HUDEP-2 (cell line): Measurements from ENCODE around the gene PTPRC.

ENCODE experiments used
- DNase-seq, 76 experiments: peaks; one replicate each; lab custom pipeline; 2025; ENCODE audit not compliant: unreplicated experiment in 76 of 76; lab: John Stamatoyannopoulos, UW

PTPRC gene

GRCh38 chr1:198620951-198621824, 17.7 kb upstream of the PTPRC start:
- no peak for DNase-seq

- no peak for DNase-seq
Measured at GRCh38 chr1:198622001-198622400, 16.8 kb upstream of the PTPRC start.

GRCh38 chr1:198623752-198624647, 14.8 kb upstream of the PTPRC start:
- no peak for DNase-seq

GRCh38 chr1:198624648-198624980, 14.2 kb upstream of the PTPRC start:
- DNase-seq = no peak

- no peak for DNase-seq
Measured at GRCh38 chr1:198627436-198628066, 11.3 kb upstream of the PTPRC start.

GRCh38 chr1:198628067-198628455, 10.8 kb upstream of the PTPRC start:
- DNase-seq = no peak

GRCh38 chr1:198629610-198630009, 9.2 kb upstream of the PTPRC start:
- no peak for DNase-seq

- no peak for DNase-seq
Measured at GRCh38 chr1:198630863-198631262, 8.0 kb upstream of the PTPRC start.

GRCh38 chr1:198631292-198631691, 7.5 kb upstream of the PTPRC start:
- no peak for DNase-seq

GRCh38 chr1:198632007-198632406, 6.8 kb upstream of the PTPRC start:
- peak in 2 of 76 experiments; percentile 6 to 24 for DNase-seq

- DNase-seq = peak in 9 of 76 experiments; percentile 3 to 34 (median 10)
Measured at GRCh38 chr1:198633675-198634121, 5.1 kb upstream of the PTPRC start.

GRCh38 chr1:198635964-198636363, 2.9 kb upstream of the PTPRC start:
- no peak for DNase-seq

- DNase-seq = no peak
Measured at GRCh38 chr1:198636391-198636790, 2.4 kb upstream of the PTPRC start.

- DNase-seq = no peak
Measured at GRCh38 chr1:198637157-198637556, 1.7 kb upstream of the PTPRC start.

GRCh38 chr1:198637916-198638437, 863 bp upstream of the PTPRC start:
- DNase-seq = no peak

GRCh38 chr1:198638441-198638840, 399 bp upstream of the PTPRC start:
- DNase-seq = no peak

GRCh38 chr1:198639671-198640143, 867 bp downstream of the PTPRC start:
- peak in 1 of 76 experiments; percentile 45 for DNase-seq

GRCh38 chr1:198640174-198640573, 1.3 kb downstream of the PTPRC start:
- no peak for DNase-seq

GRCh38 chr1:198641501-198641900, 2.7 kb downstream of the PTPRC start:
- peak in 14 of 76 experiments; percentile 4 to 48 (median 17) for DNase-seq

- no peak for DNase-seq
Measured at GRCh38 chr1:198641966-198642668, 3.3 kb downstream of the PTPRC start.
